Cardiac muscle cell (in vitro differentiated cells and primary cell): ENCODE data around the gene ATP5F1E. TPM values are rescaled to one million over a fixed set of nuclear protein-coding genes. Genes with fewer than 3 reads are reported as not detected.

Experiments used
- DNase-seq, 2 donors: peaks; one replicate each; pipeline versions ENCODE4 v3.0.0 to v3.0.0-alpha.2; 2010 to 2017; ENCODE audit warnings: low read depth in 1 of 2, low spot score in 1 of 2
- H3K27ac ChIP-seq: fragments of 200-600 bp; sonication (generic); 2 replicates; pipeline ENCODE4 v1.5.1; 2016
- H3K27me3 ChIP-seq: fragments of 200-600 bp; sonication (generic); 2 replicates; pipeline ENCODE4 v1.6.0; 2016; ENCODE audit warnings: control low read depth
- H3K36me3 ChIP-seq: fragments of 200-600 bp; sonication (generic); 2 replicates; pipeline ENCODE4 v1.5.1; 2016; ENCODE audit warnings: control low read depth
- H3K4me1 ChIP-seq: fragments of 200-600 bp; sonication (generic); 2 replicates; pipeline ENCODE4 v1.8.1; 2017; ENCODE audit warnings: low read depth, mild to moderate bottlenecking, mixed run types
- H3K4me3 ChIP-seq: fragments of 200-600 bp; sonication (generic); 2 replicates; pipeline ENCODE4 v1.5.1; 2016; ENCODE audit warnings: mild to moderate bottlenecking
- H3K9me3 ChIP-seq: fragments of 200-600 bp; sonication (generic); 2 replicates; pipeline ENCODE4 v1.5.1; 2017; ENCODE audit warnings: low read depth, mild to moderate bottlenecking, control low read depth
- polyA plus RNA-seq: library from polyadenylated mRNA; unstranded; fragments of >200 nt; fragmentation: Nextera tagmentation; extraction: Ambion mirVana; gene quantifications from 2 replicates; pipeline ENCODE4 v1.2.1, GENCODE V29; 2016
- total RNA-seq: library from RNA; depleted of rRNA; stranded (reverse); fragments of >200 nt; gene quantifications from 2 replicates; pipeline ENCODE4 v1.2.3, GENCODE V29; 2016
- TF ChIP-seq, protein P1 (sequence below): IDR thresholded peaks from 2 replicates; pipeline ENCODE4 v1.5.1; 2012; ENCODE audit warnings: low read depth, mild to moderate bottlenecking, low read length

Gene ATP5F1E
- total and polyA plus RNA-seq, 2 experiments from 2014 or later, result 17.9 to 281 TPM

- DNase-seq, result no peak
- Histone ChIP-seq H3K36me3 (peaks cover 5% of the 10 kb centered on the region), H3K4me3 (no peak overlapping the region), H3K27me3 (no peaks in the 10 kb centered on the region), H3K4me1 (no peaks in the 10 kb centered on the region), H3K27ac (no peak overlapping the region), H3K9me3 (no peaks in the 10 kb centered on the region)
- TF ChIP-seq, protein P1, sequence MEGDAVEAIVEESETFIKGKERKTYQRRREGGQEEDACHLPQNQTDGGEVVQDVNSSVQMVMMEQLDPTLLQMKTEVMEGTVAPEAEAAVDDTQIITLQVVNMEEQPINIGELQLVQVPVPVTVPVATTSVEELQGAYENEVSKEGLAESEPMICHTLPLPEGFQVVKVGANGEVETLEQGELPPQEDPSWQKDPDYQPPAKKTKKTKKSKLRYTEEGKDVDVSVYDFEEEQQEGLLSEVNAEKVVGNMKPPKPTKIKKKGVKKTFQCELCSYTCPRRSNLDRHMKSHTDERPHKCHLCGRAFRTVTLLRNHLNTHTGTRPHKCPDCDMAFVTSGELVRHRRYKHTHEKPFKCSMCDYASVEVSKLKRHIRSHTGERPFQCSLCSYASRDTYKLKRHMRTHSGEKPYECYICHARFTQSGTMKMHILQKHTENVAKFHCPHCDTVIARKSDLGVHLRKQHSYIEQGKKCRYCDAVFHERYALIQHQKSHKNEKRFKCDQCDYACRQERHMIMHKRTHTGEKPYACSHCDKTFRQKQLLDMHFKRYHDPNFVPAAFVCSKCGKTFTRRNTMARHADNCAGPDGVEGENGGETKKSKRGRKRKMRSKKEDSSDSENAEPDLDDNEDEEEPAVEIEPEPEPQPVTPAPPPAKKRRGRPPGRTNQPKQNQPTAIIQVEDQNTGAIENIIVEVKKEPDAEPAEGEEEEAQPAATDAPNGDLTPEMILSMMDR, result no peak
Measured at GRCh38 chr20:59000326-59000725, 31.8 kb downstream of the ATP5F1E start.

GRCh38 chr20:58998656-58999055 lies 33.5 kb downstream of the ATP5F1E start:
- H3K9me3 ChIP-seq, result no peaks in the 10 kb centered on the region
- no peak overlapping the region for H3K27ac ChIP-seq
- DNase-seq, result no peak
- no peaks in the 10 kb centered on the region for H3K27me3 ChIP-seq
- no peaks in the 10 kb centered on the region for H3K4me1 ChIP-seq
- H3K36me3 ChIP-seq, result peaks cover 20% of the 10 kb centered on the region
- H3K4me3 ChIP-seq, result no peak overlapping the region
- TF ChIP-seq, protein P1, result no peak

GRCh38 chr20:58997141-58997770 lies 34.9 kb downstream of the ATP5F1E start:
- H3K36me3 ChIP-seq, result peaks cover 33% of the 10 kb centered on the region

GRCh38 chr20:58996226-58996611 lies 35.9 kb downstream of the ATP5F1E start:
- no peaks in the 10 kb centered on the region for H3K9me3 ChIP-seq
- H3K27me3 ChIP-seq, result no peaks in the 10 kb centered on the region
- H3K4me3 ChIP-seq, result no peak overlapping the region
- no peak overlapping the region for H3K27ac ChIP-seq
- H3K36me3 ChIP-seq, result peaks cover 44% of the 10 kb centered on the region
- no peaks in the 10 kb centered on the region for H3K4me1 ChIP-seq
- no peak for DNase-seq
- TF ChIP-seq, protein P1, result no peak

More at GRCh38 chr20:58997141-58997770, 34.9 kb downstream of the ATP5F1E start:
- no peak for DNase-seq
- Histone ChIP-seq H3K9me3 (no peaks in the 10 kb centered on the region), H3K4me1 (no peaks in the 10 kb centered on the region), H3K27me3 (no peaks in the 10 kb centered on the region), H3K4me3 (no peak overlapping the region), H3K27ac (no peak overlapping the region)
- TF ChIP-seq, protein P1, result no peak

GRCh38 chr20:58995461-58996225 lies 36.5 kb downstream of the ATP5F1E start:
- Histone ChIP-seq H3K36me3 (peaks cover 50% of the 10 kb centered on the region), H3K27ac (no peak overlapping the region), H3K4me1 (no peaks in the 10 kb centered on the region), H3K27me3 (no peaks in the 10 kb centered on the region), H3K9me3 (no peaks in the 10 kb centered on the region), H3K4me3 (no peak overlapping the region)
- no peak for DNase-seq
- TF ChIP-seq, protein P1, result no peak
